Medulla oblongata (tissue), 1 donor: ENCODE results near the gene MRPS30.
"Not testable (repeated sequence)": the region's sequence is repeated elsewhere in the genome, so short reads cannot be mapped to it uniquely, and the experiment has no call there.

Source experiments
- DNase-seq: peaks from one replicate; pipeline ENCODE4 v3.0.0-alpha.2; 2015; ENCODE audit errors: extremely low spot score

Gene MRPS30

DNA sequence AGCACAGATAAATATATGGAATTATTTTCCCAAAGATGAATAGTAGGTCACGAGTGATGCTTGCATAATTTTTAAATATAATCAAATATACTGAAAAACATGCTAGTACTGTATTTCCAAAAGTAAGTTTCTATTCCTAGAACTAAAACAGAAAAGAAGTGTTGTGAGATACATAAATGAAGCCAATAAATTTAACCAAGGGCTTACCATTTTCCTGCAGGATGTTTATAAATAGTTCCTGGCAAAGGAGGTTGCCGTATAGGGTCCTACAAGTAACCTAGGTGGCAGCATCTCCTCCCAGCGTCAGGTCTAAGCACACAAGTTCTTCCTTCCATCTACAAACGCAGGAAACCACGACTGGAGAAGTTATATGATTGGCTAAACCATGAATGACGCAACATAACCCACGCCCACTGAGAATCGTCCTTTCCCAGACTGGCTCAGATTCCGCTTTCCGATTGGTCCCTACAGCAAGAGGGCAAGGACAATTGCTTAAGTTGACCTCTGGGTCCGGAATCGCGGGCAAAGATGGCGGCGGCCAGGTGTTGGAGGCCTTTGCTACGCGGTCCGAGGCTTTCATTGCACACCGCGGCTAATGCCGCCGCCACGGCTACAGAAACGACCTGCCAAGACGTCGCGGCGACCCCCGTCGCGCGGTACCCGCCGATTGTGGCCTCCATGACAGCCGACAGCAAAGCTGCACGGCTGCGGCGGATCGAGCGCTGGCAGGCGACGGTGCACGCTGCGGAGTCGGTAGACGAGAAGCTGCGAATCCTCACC lies at the start of gene MRPS30:
Gene MRPS30 (plus strand): TSS at position 513 of the 780 bp plus-strand sequence. CDS start 16 bp downstream, at position 529.
- DNase-seq, result peak; percentile 100

DNA sequence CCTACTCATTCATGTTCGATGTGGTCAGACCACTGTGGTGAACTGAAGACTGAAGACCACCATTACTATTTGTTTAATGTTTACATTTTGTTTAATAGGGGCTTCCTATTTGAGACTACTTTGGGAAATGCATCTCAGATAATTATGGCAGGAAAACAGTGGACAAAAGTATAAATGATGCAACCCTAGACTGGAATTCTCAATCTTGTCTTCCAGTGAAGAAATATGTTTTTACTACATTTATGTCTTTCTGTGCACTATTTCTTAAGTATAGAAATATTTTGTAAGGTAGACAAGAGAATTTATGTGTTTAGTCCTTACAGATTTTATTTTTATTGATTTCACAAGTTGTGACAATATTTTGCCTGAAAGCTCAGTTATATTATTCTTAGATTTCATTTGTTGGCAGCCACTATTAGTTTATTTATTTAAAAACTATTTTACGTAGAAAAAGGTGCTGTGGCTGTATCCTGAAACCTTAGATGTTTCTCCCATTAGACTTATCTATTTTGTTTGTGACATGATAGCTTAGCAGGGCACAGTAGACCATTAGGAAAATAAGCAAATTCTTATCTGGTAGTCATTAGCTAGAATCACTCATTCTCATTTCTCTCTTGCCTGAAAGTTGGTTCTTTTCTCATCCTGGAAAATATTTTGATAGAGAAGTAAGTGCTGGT lies 39.4 kb upstream of the MRPS30 start:
- no peak for DNase-seq

DNA sequence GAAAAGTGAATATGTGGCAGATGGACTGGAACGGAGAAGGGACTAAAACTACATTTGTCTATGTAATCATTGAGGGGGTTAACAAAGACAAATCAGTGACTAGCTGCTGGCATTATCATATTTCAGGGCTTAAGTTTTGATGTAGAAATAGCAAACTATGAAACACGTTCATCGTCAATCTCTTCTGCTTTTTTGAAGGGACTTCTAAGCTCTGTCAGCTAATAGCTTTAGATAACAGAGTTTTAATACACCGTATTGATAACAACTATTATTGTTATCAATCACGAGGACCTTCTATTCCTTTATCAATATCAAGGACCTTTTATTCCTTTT lies 38.9 kb upstream of the MRPS30 start:
- no peak for DNase-seq

DNA sequence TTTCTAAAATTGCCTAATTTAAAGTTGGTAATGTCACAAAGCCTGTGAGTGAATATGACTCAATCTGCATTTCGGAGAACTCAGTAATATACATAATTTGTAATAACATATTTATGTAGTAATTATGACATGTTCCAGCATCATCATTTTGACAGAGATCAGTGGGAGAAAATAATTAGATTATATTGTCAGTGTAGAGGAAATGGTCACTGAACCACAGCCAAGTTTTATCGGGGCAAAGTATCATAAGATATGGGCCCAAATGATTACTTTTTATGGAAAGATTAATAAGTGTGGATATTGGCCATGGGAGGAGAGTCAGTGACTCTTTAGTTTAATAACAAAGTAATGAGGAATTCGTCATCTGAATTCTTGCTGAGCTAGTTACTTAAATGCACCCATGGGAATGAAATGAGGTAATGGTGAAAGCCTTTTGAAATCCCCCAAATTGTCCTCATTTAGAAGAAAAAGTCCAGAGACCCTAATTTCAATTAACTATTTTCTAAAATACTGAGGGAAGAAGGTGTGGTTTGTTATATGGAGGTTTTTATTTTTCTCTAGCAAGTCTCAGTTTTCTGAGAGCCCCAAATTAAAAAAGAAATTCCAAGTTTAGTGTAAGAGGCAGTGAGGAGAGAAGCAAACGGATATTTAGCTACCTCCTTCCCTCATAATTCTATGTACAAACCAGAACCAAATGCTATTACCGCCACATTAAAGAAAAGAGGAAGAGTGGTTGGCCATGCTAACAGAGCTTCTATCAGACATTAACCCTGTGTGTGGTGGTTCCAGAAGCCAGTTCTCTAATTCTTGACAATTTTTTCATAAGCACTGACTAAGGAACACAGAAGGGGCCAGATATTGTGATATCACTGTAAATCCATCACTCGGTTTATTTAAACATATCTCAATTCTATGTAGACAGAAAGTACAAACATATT lies 37.7 kb upstream of the MRPS30 start:
- no peak for DNase-seq

GRCh38 chr5:44772397-44772796 lies 36.4 kb upstream of the MRPS30 start:
- DNase-seq, result not testable (repeated sequence)

GRCh38 chr5:44774279-44774880 lies 34.4 kb upstream of the MRPS30 start:
- DNase-seq, result peak; percentile 72

DNA sequence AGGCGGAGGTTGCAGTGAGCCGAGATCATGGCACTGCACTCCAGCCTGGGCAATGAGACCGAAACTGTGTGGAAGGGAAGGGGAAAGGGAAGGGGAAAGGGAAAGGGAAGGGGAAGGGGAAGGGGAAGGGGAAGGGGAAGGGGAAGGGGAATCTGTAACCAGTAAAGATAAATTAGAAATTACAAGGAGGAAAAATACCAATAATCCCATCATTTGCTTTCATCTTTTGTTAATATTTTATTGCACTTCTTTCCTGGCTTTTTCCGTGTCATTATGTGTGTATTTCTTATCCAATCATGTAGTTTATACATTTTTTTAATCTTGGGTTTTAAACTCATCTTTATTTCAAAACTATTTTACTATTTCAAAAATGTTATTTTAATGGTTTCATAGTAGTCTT lies 29.6 kb upstream of the MRPS30 start:
- no peak for DNase-seq

GRCh38 chr5:44783634-44784315 lies 25.0 kb upstream of the MRPS30 start:
- DNase-seq, result no peak

DNA sequence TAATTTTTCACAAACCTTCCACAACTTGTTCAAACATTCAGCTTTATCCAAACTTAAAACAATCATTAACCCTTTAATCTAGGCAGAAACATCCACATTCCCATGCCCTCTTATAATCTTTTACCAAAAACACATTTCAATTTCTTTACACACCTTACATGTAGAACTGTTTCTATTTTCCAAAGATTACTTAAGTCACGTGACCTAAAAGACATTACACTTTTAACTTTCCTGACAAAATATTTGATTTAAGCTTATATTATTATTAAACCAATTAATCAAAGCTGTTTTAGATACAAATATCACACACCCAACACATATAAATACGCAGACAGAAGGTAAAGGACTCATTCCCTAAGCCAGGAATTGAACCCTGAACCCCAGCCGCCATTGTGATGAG lies 21.0 kb upstream of the MRPS30 start:
- DNase-seq, result no peak

DNA sequence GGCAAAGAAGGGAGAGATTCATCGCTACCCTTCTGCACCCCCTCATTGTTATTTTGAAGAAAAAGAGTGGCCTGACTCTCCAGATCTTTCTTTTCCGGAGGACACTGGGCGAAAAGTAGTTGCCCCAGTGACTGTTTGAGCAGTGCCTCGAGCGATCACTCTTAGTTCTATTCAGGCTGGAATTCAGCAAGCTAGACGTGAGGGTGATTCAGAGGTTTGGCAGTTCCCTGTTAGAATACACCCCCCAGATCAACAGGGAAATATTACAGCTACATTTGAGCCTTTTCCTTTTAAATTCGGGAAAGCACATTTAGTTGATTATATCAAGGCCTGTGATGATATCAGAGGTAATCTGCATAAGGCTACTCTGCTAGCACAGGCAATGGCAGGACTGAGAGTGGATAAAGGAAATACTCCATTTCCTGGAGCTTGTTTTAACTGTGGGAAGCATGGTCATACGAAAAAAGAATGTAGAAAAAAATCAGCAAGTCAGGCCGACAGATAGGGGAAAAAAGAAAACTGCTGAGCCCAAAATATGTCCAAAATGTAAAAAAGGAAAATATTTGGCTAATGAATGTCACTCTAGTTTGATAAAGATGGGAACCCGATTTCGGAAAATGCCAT lies 19.3 kb upstream of the MRPS30 start:
- not testable (repeated sequence) for DNase-seq

- DNase-seq, result not testable (repeated sequence)
Measured at GRCh38 chr5:44792031-44792673, 16.6 kb upstream of the MRPS30 start.

DNA sequence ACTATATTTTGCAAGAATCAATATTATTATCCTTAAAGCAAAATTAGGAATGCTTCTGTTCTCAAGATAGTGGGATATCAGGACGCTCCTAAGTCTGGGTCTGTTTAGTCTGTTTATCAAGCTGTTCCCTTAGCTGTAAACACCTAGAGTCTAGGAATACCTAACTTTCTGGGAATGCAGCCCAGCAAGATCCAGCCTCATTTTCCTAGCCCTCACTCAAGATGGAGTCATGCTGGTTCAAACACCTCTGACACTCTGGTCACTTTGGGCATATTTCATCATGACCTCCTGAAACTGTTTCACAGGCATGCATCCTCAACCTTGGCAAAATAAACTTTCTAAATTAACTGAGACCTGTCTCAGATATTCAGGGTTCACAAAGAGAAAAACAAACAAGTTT lies 14.4 kb upstream of the MRPS30 start:
- no peak for DNase-seq

- DNase-seq, result no peak
Measured at GRCh38 chr5:44795496-44795895, 13.3 kb upstream of the MRPS30 start.

GRCh38 chr5:44797841-44798240 lies 10.9 kb upstream of the MRPS30 start:
- DNase-seq, result no peak

GRCh38 chr5:44801992-44802391 lies 6.8 kb upstream of the MRPS30 start:
- DNase-seq, result no peak

DNA sequence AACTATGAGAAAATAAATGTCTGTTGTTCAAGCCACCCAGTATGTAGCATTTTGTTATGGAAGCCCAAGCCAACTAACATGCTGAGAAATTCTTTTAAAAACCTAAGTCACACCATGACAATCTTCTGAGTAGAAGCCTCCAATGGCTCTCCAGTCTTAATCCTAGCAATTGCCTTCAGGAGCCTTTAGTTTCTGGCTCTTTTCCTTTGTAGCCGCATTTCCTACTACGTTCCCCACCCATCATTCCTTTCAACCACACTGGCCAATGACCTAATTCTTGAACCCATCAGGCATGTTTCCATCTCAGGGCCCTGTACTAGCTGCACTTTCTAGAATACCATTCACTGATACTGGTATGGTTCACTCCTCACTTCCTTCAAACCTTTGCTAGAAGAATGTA lies 2.1 kb upstream of the MRPS30 start:
- no peak for DNase-seq

GRCh38 chr5:44807269-44807668 lies 1.5 kb upstream of the MRPS30 start:
- DNase-seq, result no peak

GRCh38 chr5:44809215-44809955 lies 638 bp downstream of the MRPS30 start:
- DNase-seq, result peak; percentile 59

- no peak for DNase-seq
Measured at GRCh38 chr5:44809956-44810420, 1.2 kb downstream of the MRPS30 start.
